HL-60 (cell line): ENCODE measurements around the gene CCT8.

ENCODE experiments used
- DNase-seq, 2 experiments: peaks; one replicate each; pipeline ENCODE4 v3.0.0-alpha.2; 2010 to 2020; ENCODE audit warnings: low read depth in 1 of 2, low spot score in 1 of 2
- H3K27ac ChIP-seq: fragments of 250-450 bp; sonication (Bioruptor Pico); replicated peaks from 2 replicates; pipeline ENCODE4 v1.5.1; 2020; ENCODE audit warnings: mild to moderate bottlenecking, moderate library complexity
- H3K27me3 ChIP-seq: fragments of 250-450 bp; sonication (Bioruptor Pico); 2 replicates; pipeline ENCODE4 v1.5.1; 2021; ENCODE audit warnings: mild to moderate bottlenecking, moderate library complexity; ENCODE audit not compliant: insufficient read depth, poor library complexity, severe bottlenecking
- H3K4me3 ChIP-seq: replicated peaks from 2 replicates; pipeline ENCODE4 v1.5.1; 2011; ENCODE audit warnings: mild to moderate bottlenecking, control low read depth, low read length; ENCODE audit not compliant: insufficient read depth
- CTCF ChIP-seq: IDR thresholded peaks from one replicate; pipeline ENCODE4 v1.5.1; 2011; ENCODE audit warnings: low read length, control low read depth, inconsistent platforms; ENCODE audit not compliant: insufficient read depth
- GABPA ChIP-seq: IDR thresholded peaks from 2 replicates; pipeline ENCODE4 v1.6.1; 2012; ENCODE audit warnings: low read depth
- POLR2AphosphoS5 ChIP-seq: IDR thresholded peaks from 2 replicates; pipeline ENCODE4 v1.6.1; 2012; ENCODE audit warnings: low read depth
- SPI1 ChIP-seq: IDR thresholded peaks from 2 replicates; pipeline ENCODE4 v1.6.1; 2012; ENCODE audit warnings: low read depth, mild to moderate bottlenecking, borderline replicate concordance
- TF ChIP-seq, protein P1 (sequence below): IDR thresholded peaks from 2 replicates; pipeline ENCODE4 v1.6.1; 2012; ENCODE audit warnings: low read depth; ENCODE audit not compliant: insufficient replicate concordance

Gene CCT8

DNA sequence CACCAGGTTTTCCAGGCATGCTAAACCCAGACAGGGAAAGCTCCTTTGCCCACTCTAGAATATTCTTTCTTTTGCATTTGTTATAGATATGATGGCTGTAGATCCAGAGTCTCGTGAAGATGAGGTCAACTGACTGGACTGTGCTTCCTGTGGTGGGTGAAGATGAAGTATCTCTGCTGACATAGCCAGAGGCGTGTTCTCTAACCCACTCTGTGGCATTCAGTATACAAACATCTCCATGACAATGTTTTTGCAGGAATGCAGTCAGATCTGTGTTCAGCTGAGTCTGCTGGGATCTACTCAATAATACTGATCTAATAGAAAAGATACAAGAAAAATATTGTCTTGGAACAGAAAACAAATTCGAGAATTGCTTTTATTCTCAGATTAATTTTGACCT, 65.6 kb downstream of the CCT8 start:
- no peak for TF ChIP-seq GABPA
- TF ChIP-seq, protein P1, sequence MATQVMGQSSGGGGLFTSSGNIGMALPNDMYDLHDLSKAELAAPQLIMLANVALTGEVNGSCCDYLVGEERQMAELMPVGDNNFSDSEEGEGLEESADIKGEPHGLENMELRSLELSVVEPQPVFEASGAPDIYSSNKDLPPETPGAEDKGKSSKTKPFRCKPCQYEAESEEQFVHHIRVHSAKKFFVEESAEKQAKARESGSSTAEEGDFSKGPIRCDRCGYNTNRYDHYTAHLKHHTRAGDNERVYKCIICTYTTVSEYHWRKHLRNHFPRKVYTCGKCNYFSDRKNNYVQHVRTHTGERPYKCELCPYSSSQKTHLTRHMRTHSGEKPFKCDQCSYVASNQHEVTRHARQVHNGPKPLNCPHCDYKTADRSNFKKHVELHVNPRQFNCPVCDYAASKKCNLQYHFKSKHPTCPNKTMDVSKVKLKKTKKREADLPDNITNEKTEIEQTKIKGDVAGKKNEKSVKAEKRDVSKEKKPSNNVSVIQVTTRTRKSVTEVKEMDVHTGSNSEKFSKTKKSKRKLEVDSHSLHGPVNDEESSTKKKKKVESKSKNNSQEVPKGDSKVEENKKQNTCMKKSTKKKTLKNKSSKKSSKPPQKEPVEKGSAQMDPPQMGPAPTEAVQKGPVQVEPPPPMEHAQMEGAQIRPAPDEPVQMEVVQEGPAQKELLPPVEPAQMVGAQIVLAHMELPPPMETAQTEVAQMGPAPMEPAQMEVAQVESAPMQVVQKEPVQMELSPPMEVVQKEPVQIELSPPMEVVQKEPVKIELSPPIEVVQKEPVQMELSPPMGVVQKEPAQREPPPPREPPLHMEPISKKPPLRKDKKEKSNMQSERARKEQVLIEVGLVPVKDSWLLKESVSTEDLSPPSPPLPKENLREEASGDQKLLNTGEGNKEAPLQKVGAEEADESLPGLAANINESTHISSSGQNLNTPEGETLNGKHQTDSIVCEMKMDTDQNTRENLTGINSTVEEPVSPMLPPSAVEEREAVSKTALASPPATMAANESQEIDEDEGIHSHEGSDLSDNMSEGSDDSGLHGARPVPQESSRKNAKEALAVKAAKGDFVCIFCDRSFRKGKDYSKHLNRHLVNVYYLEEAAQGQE, result no peak
- TF ChIP-seq POLR2AphosphoS5, result no peak
- no peak for TF ChIP-seq CTCF
- no peak for TF ChIP-seq SPI1
- no peak for DNase-seq
- no peaks in the 10 kb centered on the region for H3K27me3 ChIP-seq
- no peak overlapping the region for H3K27ac ChIP-seq
- H3K4me3 ChIP-seq, result no peak overlapping the region

GRCh38 chr21:29007135-29007534, 66.3 kb downstream of the CCT8 start:
- H3K27me3 ChIP-seq, result no peaks in the 10 kb centered on the region
- DNase-seq, result no peak

More at GRCh38 chr21:29007135-29007534, 66.3 kb downstream of the CCT8 start:
- no peak for TF ChIP-seq POLR2AphosphoS5
- TF ChIP-seq CTCF, result no peak
- TF ChIP-seq GABPA, result no peak
- no peak for TF ChIP-seq SPI1
- TF ChIP-seq, protein P1, result no peak
- no peak overlapping the region for H3K27ac ChIP-seq
- H3K4me3 ChIP-seq, result no peak overlapping the region
